HG02642 (cell line): ENCODE measurements around the gene SORBS1.

Experiments used
- ATAC-seq: cut with Tn5 transposase; IDR thresholded peaks from one replicate; pipeline ENCODE4 v1.9.1; 2021; ENCODE audit warnings: mild to moderate bottlenecking; ENCODE audit not compliant: unreplicated experiment, poor library complexity

SORBS1 gene

DNA sequence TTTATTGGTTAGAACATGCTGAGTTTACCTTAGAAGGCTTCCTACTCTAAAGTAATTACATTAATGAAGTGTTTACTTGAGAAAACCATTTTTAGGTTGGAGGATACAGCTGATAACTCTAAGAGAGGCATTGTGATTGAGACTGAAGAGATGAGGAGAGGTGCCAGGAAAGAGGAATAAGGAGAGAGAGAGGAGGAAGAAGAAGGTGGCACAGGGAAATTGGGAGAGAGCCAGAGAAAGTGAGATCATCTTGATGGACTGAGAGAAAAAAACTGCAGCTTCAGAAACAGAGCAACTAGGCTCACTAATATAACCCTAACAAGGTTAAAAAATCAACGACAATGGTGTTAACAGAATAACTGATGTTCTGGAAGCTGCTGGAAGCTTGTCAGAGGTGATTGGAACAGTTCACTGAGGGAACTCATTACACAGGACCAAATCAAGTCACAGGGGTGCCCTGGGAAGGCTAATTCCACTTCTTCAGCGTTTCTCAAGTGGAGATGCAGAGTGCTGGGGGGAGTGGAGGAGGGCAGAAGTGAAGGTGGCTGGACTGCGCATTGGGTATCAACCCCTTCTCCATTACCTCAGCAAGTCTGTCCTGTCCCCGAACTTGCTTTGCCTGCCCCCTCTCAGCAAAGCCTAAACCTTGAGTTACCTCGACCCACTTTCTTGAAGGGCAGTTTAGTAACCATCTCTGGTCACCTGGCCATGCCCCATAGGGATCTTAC is 6.9 kb upstream of the SORBS1 start:
- ATAC-seq: no peak

DNA sequence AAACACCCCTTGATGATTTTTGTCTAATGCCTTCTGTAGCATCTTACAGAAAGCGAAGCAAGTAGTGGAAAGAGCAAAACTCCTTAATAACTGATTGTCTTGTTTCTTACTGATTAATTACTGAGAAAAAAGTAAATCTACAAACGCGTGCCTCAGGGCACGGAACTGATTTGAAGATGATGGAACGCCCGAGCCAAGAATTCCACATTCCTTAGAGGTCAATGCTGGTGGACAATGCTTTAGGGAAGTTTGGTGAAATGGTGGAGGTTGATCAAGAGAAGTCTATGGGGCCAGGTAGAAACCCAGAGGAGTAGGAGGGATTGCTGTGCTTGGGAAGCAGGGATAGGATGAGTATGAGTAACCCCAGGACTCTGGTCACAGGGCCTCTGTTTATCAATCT is 5.0 kb upstream of the SORBS1 start:
- no peak for ATAC-seq

- ATAC-seq: no peak
These were observed 4.2 kb upstream of the SORBS1 start for GRCh38 chr10:95565336-95565735.

DNA sequence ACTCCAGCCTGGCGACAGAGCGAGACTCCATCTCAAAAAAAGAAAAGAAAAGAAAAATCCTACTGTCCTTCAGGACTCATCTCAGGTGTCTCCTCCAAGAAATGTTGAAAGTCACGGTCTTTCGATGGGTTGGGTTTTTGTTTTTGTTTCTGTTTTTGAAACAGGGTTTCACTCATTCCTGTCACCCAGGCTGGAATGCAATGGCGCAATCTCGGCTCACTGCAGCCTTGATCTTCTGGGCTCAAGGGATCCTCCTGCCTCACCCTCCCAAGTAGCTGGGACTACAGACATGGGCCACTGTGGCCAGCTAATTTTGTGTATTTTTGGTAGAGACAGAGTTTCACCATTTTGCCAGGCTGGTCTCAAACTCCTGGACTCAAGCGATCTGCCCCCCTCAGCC is 3.1 kb upstream of the SORBS1 start:
- ATAC-seq: no peak

DNA sequence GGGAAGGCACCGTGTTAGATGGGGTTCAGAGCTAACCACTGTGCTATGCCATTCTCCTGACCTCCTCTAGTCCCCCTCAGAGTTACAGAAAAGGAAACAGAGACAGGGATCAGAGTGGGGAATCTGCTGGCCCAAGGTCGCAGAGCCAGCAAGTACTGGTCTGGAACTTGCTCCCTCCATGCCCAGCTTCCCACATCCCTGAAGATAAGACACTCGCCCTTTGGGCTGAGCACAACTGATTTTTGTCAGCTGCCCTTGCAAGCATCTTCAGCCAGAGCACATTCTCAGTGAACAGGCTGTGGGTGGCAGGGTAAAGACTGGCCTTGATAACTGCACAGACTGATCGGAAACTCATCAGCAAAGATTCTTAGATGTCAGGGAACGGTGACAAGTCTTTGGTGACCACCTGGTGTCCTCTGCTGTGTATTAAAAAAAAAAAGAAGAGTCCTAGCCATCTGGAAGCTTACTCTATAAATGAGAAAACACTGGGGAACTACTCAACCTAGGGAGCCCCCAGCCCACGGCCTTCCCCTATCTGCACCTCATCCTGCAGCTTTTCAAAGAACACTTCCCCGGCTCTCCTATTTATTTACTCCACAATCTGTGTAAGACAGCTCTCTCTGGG is 1.3 kb upstream of the SORBS1 start:
- ATAC-seq: no peak

GRCh38 chr10:95561864-95562177 is 650 bp upstream of the SORBS1 start:
- no peak for ATAC-seq

- ATAC-seq: no peak
These were observed 644 bp downstream of the SORBS1 start for GRCh38 chr10:95560278-95561176.

- no peak for ATAC-seq
These were observed 1.3 kb downstream of the SORBS1 start for GRCh38 chr10:95559896-95560277.

DNA sequence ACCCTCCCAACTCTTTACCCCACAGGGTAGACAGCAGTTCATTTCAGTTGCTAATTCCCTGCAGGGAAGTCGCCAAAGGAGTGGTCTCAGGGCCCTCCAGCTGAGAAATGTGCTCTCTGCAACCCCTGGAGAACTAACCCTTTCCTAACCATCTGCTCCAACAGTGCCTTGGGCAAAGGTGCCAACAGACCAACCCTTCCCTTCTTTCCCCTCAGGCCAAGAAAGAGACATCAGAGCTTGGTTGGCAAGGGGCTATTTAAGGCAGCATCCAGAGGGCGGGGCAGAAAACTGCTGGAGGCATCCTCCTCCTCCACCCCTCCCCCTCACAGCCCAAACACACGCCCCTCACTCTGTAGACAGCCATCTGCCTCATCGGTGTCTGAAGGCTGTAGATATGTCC is 1.7 kb downstream of the SORBS1 start:
- ATAC-seq: no peak

DNA sequence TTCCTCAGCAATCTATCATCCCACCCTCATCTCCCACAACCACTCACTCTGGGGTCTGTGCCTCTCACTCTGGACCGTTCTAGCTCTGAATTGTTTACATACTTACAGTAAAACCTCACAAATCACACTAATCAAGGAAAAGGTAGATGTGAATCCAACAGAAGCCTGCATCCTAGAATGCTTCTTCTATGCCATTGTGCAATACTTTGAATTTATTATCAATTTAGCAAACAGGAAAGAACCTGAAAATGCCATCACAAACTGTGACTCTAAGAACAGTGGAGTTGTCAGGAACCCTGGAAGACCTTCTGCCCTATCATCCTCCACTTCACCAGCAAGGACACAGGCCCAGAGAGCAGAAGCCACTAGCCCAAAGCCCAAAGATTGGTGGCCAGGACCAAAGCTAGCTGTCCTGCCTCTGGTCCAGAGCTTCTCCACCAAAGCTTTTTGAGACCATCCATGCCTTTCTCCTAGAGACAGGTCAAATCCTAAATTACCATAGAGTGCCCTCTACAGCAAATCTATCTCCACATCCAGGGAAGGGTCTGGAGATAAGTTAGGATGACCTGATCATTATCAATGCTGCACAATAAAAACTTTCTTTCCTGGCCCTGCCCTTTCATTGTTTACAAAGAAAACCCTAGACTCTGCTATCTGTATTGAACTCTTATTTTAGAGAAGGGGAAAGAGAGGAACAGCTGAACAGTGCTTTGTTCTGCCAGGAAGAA is 2.4 kb downstream of the SORBS1 start:
- ATAC-seq: no peak

- no peak for ATAC-seq
These were observed 4.0 kb downstream of the SORBS1 start for GRCh38 chr10:95556994-95557767.

GRCh38 chr10:95553674-95554073 is 7.5 kb downstream of the SORBS1 start:
- no peak for ATAC-seq

- no peak for ATAC-seq
These were observed 8.4 kb downstream of the SORBS1 start for GRCh38 chr10:95552679-95553342.

- ATAC-seq: no peak
These were observed 11.0 kb downstream of the SORBS1 start for GRCh38 chr10:95550073-95550672.

- no peak for ATAC-seq
These were observed 13.3 kb downstream of the SORBS1 start for GRCh38 chr10:95547791-95548435.

DNA sequence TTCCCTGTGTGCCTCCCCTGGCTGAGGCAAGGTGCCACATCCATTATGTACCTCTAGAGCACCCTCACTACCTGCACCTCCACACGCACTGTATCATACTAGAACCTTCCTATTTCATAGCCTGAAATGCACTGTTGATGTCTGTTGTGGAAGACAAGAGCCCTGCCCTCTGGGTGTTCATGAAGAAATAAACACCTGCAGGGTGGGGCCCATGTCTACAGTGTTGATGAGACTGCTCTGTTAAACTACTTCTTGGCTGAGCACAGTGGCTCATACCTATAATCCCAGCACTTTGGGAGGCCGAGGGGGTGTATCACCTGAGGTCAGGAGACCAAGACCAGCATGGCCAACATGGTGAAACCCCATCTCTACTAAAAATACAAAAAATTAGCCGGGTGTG is 14.0 kb downstream of the SORBS1 start:
- no peak for ATAC-seq

DNA sequence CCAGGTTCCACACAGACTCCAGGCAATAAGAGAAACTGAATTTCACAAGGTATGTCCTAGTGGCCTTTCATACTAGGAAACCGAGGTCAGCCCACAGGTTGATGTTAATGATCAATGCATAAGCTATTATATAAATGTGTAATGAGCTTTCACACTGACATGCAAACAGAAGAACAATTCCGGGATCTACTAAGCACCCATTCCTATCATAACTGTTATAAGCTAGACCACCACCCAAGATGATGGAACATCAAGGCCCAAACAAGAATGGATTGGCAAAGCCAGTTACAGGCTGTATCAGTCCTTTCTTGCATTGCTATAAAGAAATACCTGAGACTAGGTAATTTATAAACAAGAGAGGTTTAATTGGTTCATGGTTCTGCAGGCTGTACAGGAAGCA is 15.2 kb downstream of the SORBS1 start:
- ATAC-seq: no peak

- no peak for ATAC-seq
These were observed 16.2 kb downstream of the SORBS1 start for GRCh38 chr10:95544783-95545500.
